Large intestine (tissue), 12 donors: ENCODE data around the gene ZNF557. TPM values are rescaled to one million over a fixed set of nuclear protein-coding genes. Genes with fewer than 3 reads are reported as not detected.
"Not testable (repeated sequence)": the region's sequence is repeated elsewhere in the genome, so short reads cannot be mapped to it uniquely, and the experiment has no call there.

Source experiments
- DNase-seq, 2 donors: peaks; one replicate each; pipeline versions ENCODE4 v3.0.0 to v3.0.0-alpha.2; 2013
- H3K27ac ChIP-seq: one replicate; pipeline ENCODE4 v1.5.1; 2013; ENCODE audit warnings: low read length
- H3K27me3 ChIP-seq: 2 replicates; pipeline ENCODE4 v1.6.1; 2013; ENCODE audit warnings: low read length; ENCODE audit not compliant: control insufficient read depth, insufficient read depth
- H3K36me3 ChIP-seq: 2 replicates; pipeline ENCODE4 v1.6.1; 2013; ENCODE audit warnings: low read length; ENCODE audit not compliant: control insufficient read depth, insufficient read depth
- H3K4me1 ChIP-seq: one replicate; pipeline ENCODE4 v1.6.1; 2013; ENCODE audit warnings: low read length; ENCODE audit not compliant: control insufficient read depth, insufficient read depth
- H3K4me3 ChIP-seq: one replicate; pipeline ENCODE4 v1.5.1; 2013; ENCODE audit warnings: low read length
- H3K9me3 ChIP-seq: one replicate; pipeline ENCODE4 v1.6.1; 2013; ENCODE audit warnings: mild to moderate bottlenecking, low read depth, low read length, moderate library complexity; ENCODE audit not compliant: control insufficient read depth
- WGBS: methylation state at CpG from one replicate; pipeline ENCODE4 v1.1.5; 2013; ENCODE audit warnings: low lambda C conversion rate; ENCODE audit not compliant: insufficient coverage; 5-methylcytosine and 5-hydroxymethylcytosine counted together
- long read RNA-seq, 11 donors: transcript quantifications; one replicate each; lab custom pipeline, GENCODE V29; 2026
- polyA plus RNA-seq: library from polyadenylated mRNA; unstranded; fragments of 120-200 nt; gene quantifications from one replicate; pipeline ENCODE4 v1.2.1, GENCODE V29; 2013

ZNF557 gene
- polyA plus RNA-seq: 6.0 TPM
- long read RNA-seq, donor 1: 0 reads
- long read RNA-seq, donor 2: 0 reads
- long read RNA-seq, donor 3: 0 reads
- long read RNA-seq, donor 4: 0 reads
- long read RNA-seq, donor 5, partial matches to known transcripts: 0 of 2 reads
- long read RNA-seq, donor 5, other reads (novel, unspliced or antisense): 0 of 2 reads
- long read RNA-seq, donor 6: 0 reads
- long read RNA-seq, donor 7: 0 reads
- long read RNA-seq, donor 8, partial matches to known transcripts: 0 of 1 reads
- long read RNA-seq, donor 8, other reads (novel, unspliced or antisense): 0 of 1 reads
- long read RNA-seq, donor 9, partial matches to known transcripts: 0 of 2 reads
- long read RNA-seq, donor 9, other reads (novel, unspliced or antisense): 0 of 2 reads
- long read RNA-seq, donor 10, full-length matches to known transcripts: 1 of 1 reads
- long read RNA-seq, donor 10, partial matches to known transcripts: 0 of 1 reads
- long read RNA-seq, donor 10, other reads (novel, unspliced or antisense): 0 of 1 reads
- long read RNA-seq, donor 11, full-length matches to known transcripts: 3 of 3 reads
- long read RNA-seq, donor 11, partial matches to known transcripts: 0 of 3 reads
- long read RNA-seq, donor 11, other reads (novel, unspliced or antisense): 0 of 3 reads

DNA sequence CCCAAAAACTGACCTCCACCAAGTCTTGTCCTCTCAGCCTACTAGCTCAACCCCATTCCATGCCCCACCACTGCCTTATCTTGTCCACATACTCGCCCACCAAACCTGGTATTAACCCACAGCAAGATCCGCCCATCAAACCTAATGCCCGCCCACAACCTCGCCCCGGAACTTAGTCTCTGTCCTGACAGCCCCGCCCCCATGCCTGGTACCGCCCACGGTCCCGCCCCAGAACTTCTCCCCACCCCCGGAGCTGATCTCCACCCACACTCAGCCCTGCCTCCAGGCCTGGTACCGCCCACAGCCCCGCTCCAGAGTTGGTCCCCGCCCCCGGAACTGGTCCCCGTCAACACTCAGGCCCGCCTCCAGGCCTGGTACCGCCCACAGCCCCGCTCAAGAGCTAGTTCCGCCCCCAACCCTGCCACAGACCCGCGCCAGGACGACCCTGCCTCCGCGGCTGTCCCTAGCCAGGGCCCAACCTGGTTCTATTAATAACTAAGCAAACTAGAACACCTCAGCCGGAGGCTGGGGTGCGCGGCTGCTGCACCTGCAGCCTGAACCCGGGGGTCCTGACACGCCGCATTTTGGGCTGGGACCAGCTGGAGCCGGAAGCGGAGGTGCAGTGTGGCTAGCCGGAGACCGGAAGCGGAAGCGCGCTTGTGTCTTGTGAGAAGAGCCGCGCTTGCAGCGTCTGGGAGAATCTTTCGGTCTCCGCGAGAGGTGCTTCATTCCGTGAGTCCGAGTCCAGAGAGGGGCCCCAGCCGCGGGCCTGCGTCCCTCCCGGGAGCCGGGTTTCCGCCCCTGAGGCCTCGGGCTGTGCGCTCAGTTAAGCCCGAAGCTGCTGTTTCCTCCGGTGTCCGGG lies at the start of gene ZNF557:
Gene ZNF557, plus strand, starts transcription at position 662 of the 862 bp plus-strand sequence. CDS start 5,372 bp downstream, outside the sequence.
- WGBS: no CpG with 5 or more reads among the region's 56 CpGs
- H3K4me3 ChIP-seq: peak within 1 kb of the TSS; percentile 90
- H3K27ac ChIP-seq: peak within 1 kb of the TSS; percentile 65
- peaks cover 7% of the 10 kb centered on the region for H3K9me3 ChIP-seq
- no peaks in the 10 kb centered on the region for H3K27me3 ChIP-seq
- DNase-seq: peak; percentile 98
- peaks cover 24% of the 10 kb centered on the region for H3K36me3 ChIP-seq
- no peaks in the 10 kb centered on the region for H3K4me1 ChIP-seq

DNA sequence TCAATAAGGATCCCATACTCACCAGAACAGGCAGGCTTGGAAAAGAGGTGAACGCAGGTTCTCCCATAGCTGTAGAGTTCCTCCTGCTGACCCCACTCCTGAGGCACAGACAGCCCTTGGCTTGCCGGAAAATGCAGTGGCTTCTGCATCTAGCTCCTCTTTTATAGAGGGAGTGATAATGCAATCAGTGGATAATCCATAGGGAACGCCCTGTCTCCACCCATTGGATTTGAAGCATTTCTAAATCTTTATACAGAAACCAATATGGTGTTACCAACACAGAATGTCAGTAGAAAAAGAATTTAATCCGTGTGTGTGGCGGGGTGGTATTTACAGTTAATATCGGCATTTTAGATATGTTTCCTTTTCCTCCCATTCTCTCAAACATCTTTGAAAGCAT lies 48.2 kb upstream of the ZNF557 start, which contains the start of gene MBD3L2B:
Gene MBD3L2B, minus strand, starts transcription at position 101 of the 400 bp plus-strand sequence. Its CDS starts 34 bp downstream, at position 67.
- not testable (repeated sequence) for H3K4me1 ChIP-seq, DNase-seq, H3K9me3 ChIP-seq, H3K27me3 ChIP-seq, H3K27ac ChIP-seq, H3K36me3 ChIP-seq, H3K4me3 ChIP-seq
- WGBS: no CpG with 5 or more reads among the region's 6 CpGs

DNA sequence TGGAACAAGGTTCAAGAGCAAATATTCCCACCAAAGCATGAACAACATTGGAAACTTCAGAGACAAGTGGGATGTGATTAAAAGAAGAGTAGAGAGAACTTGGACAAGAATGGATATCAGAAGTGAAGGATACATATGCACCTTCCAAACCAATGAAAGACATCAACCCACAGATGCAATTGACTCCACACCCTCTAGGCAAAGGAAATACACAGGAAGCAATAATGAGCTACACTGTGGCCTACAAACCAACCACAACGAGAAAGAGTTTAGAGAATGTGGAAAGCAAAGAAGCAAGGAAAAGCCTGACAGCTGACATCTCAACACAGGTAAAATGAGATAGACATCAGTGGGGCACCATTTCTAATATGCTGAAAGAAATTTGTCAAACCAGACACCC lies 40.7 kb upstream of the ZNF557 start:
- not testable (repeated sequence) for H3K27ac ChIP-seq, H3K9me3 ChIP-seq, H3K36me3 ChIP-seq, H3K27me3 ChIP-seq, DNase-seq, H3K4me3 ChIP-seq, H3K4me1 ChIP-seq
- WGBS: no CpG with 5 or more reads among the region's 1 CpG

DNA sequence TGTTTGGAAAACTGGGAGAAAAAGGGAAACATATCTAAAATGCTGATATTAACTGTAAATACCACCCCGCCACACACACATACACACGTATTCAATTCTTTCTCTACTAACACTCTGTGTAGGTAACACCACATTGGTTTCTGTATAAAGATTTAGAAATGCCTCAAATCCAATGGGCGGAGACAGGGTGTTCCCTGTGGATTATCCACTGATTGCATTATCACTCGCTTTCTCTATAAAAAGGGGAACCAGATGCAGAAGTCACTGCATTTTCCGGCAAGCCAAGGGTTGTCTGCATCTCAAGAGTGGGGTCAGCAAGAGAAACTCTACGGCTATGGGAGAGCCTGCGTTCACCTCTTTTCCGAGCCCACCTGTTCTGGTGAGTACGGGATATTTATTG lies 39.2 kb upstream of the ZNF557 start, which contains the start of gene MBD3L5:
Gene MBD3L5, plus strand, starts transcription at position 301 of the 400 bp plus-strand sequence. Its CDS starts 34 bp downstream, at position 335.
- no CpG with 5 or more reads among the region's 9 CpGs for whole genome bisulfite sequencing
- H3K36me3 ChIP-seq, DNase-seq: not testable (repeated sequence)

GRCh38 chr19:7040079-7040478 lies 29.4 kb upstream of the ZNF557 start, which contains the start of gene MBD3L4:
Gene MBD3L4 (minus strand): TSS chr19:7040179. CDS start chr19:7040144, 35 bp downstream.
- no CpG with 5 or more reads among the region's 9 CpGs for WGBS
- not testable (repeated sequence) for H3K27ac ChIP-seq, H3K27me3 ChIP-seq

More for the DNA sequence above, 39.2 kb upstream of the ZNF557 start, which contains the start of gene MBD3L5:
- not testable (repeated sequence) for H3K27me3 ChIP-seq, H3K27ac ChIP-seq, H3K9me3 ChIP-seq, H3K4me1 ChIP-seq, H3K4me3 ChIP-seq

GRCh38 chr19:7041563-7041962 lies 27.9 kb upstream of the ZNF557 start:
- H3K27me3 ChIP-seq, H3K27ac ChIP-seq, H3K36me3 ChIP-seq, H3K4me1 ChIP-seq, H3K4me3 ChIP-seq, DNase-seq, H3K9me3 ChIP-seq: not testable (repeated sequence)
- no CpG with 5 or more reads among the region's 2 CpGs for WGBS

More at GRCh38 chr19:7040079-7040478, 29.4 kb upstream of the ZNF557 start, which contains the start of gene MBD3L4:
- DNase-seq, H3K36me3 ChIP-seq, H3K9me3 ChIP-seq, H3K4me3 ChIP-seq, H3K4me1 ChIP-seq: not testable (repeated sequence)

GRCh38 chr19:7049021-7049420 lies 20.5 kb upstream of the ZNF557 start, which contains the start of gene MBD3L2:
Gene MBD3L2 (plus strand): TSS chr19:7049321. CDS start chr19:7049374, 53 bp downstream.
- not testable (repeated sequence) for H3K4me1 ChIP-seq, H3K27ac ChIP-seq, H3K9me3 ChIP-seq, DNase-seq, H3K27me3 ChIP-seq, H3K36me3 ChIP-seq, H3K4me3 ChIP-seq
- no CpG with 5 or more reads among the region's 7 CpGs for WGBS

DNA sequence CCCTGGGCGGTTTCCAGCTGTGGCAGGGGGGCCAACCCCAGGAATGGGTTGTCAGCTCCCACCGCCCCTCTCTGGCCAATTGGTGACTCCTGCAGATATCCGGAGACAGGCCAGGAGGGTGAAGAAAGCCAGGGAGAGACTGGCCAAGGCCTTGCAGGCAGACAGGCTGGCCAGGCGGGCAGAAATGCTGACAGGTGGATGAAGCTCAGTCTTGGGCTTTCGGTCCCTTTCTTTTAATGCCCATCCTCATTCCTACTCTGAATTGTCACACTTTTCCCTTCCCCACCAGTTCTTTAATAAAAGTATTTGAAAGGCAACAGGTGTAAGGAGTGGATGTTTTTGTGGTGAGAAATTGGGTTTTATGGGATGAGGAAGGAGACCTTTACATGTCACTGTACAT lies 18.1 kb upstream of the ZNF557 start:
- not testable (repeated sequence) for H3K9me3 ChIP-seq, H3K36me3 ChIP-seq, H3K27me3 ChIP-seq, H3K4me3 ChIP-seq, DNase-seq, H3K27ac ChIP-seq, H3K4me1 ChIP-seq
- 100% methylated on average over 1 of the region's 5 CpGs for WGBS

GRCh38 chr19:7052896-7053295 lies 16.6 kb upstream of the ZNF557 start:
- not testable (repeated sequence) for H3K4me3 ChIP-seq, H3K36me3 ChIP-seq, H3K27me3 ChIP-seq, H3K4me1 ChIP-seq, H3K27ac ChIP-seq, DNase-seq, H3K9me3 ChIP-seq
- 100% methylated on average over 2 of the region's 7 CpGs for WGBS
